ENCODE results near the gene ZBTB16.

Gene ZBTB16

GRCh38 chr11:114062272-114062671 is 2.8 kb downstream of the ZBTB16 start:
- no peak for TF ChIP-seq EZH2 (IDR thresholded peaks at IDR 0.05; ENCODE audit: borderline replicate concordance, low read depth, low read length, severe bottlenecking)
- no peak for TF ChIP-seq CTCF (IDR thresholded peaks at IDR 0.05; ENCODE audit: borderline replicate concordance, extremely low read depth, low read length, poor library complexity, severe bottlenecking)
- ATAC-seq (ENCODE audit: insufficient read depth, low read depth) (no peak), DNase-seq (no peak)
- Histone ChIP-seq H4K20me1 (ENCODE audit: insufficient read depth, low read length) (no peaks in the 10 kb centered on the region), H3K9ac (ENCODE audit: low read depth, low read length) (no peak overlapping the region), H3K27me3 (ENCODE audit: insufficient read depth, low read length, poor library complexity) (peaks cover 3% of the 10 kb centered on the region), H3K36me3 (ENCODE audit: insufficient read depth, low read length) (no peaks in the 10 kb centered on the region), H3K9me3 (ENCODE audit: insufficient read depth, low read length, severe bottlenecking) (no peaks in the 10 kb centered on the region), H3K27ac (ENCODE audit: low read length) (no peak overlapping the region), H3K79me2 (ENCODE audit: insufficient read depth, low read length) (no peaks in the 10 kb centered on the region), H2AFZ (ENCODE audit: low read depth, low read length) (no peak overlapping the region), H3K4me3 (ENCODE audit: low read depth in 1 of 2, low read length in 2 of 2) (no peak overlapping the region), H3K4me2 (ENCODE audit: insufficient read depth, low read length) (no peak overlapping the region), H3K4me1 (ENCODE audit: insufficient read depth, low read length) (no peaks in the 10 kb centered on the region)

- Histone ChIP-seq H2AFZ (ENCODE audit: low read depth, low read length) (no peak overlapping the region), H3K36me3 (ENCODE audit: insufficient read depth, low read length) (no peaks in the 10 kb centered on the region), H3K79me2 (ENCODE audit: insufficient read depth, low read length) (no peaks in the 10 kb centered on the region), H3K9me3 (ENCODE audit: insufficient read depth, low read length, severe bottlenecking) (no peaks in the 10 kb centered on the region), H3K9ac (ENCODE audit: low read depth, low read length) (no peak overlapping the region), H3K27ac (ENCODE audit: low read length) (no peak overlapping the region), H3K4me2 (ENCODE audit: insufficient read depth, low read length) (no peak overlapping the region), H3K4me1 (ENCODE audit: insufficient read depth, low read length) (no peaks in the 10 kb centered on the region), H3K4me3 (ENCODE audit: low read depth in 1 of 2, low read length in 2 of 2) (no peak overlapping the region), H4K20me1 (ENCODE audit: insufficient read depth, low read length) (no peaks in the 10 kb centered on the region), H3K27me3 (ENCODE audit: insufficient read depth, low read length, poor library complexity) (no peaks in the 10 kb centered on the region)
- DNase-seq: no peak
- no peak for ATAC-seq (ENCODE audit: insufficient read depth, low read depth)
- TF ChIP-seq EZH2 (IDR thresholded peaks at IDR 0.05; ENCODE audit: borderline replicate concordance, low read depth, low read length, severe bottlenecking): no peak
- TF ChIP-seq CTCF (IDR thresholded peaks at IDR 0.05; ENCODE audit: borderline replicate concordance, extremely low read depth, low read length, poor library complexity, severe bottlenecking): no peak
These were observed 3.8 kb downstream of the ZBTB16 start for GRCh38 chr11:114063149-114063828.

- ATAC-seq (ENCODE audit: insufficient read depth, low read depth): no peak
- no peaks in the 10 kb centered on the region for H3K27me3 ChIP-seq (ENCODE audit: insufficient read depth, low read length, poor library complexity)
These were observed 4.3 kb downstream of the ZBTB16 start for GRCh38 chr11:114063829-114064201.

More at GRCh38 chr11:114063829-114064201, 4.3 kb downstream of the ZBTB16 start:
- DNase-seq: no peak
- Histone ChIP-seq H3K9ac (ENCODE audit: low read depth, low read length) (no peak overlapping the region), H4K20me1 (ENCODE audit: insufficient read depth, low read length) (no peaks in the 10 kb centered on the region), H3K27ac (ENCODE audit: low read length) (no peak overlapping the region), H2AFZ (ENCODE audit: low read depth, low read length) (no peak overlapping the region), H3K4me2 (ENCODE audit: insufficient read depth, low read length) (no peak overlapping the region), H3K79me2 (ENCODE audit: insufficient read depth, low read length) (no peaks in the 10 kb centered on the region), H3K4me3 (ENCODE audit: low read depth in 1 of 2, low read length in 2 of 2) (no peak overlapping the region), H3K9me3 (ENCODE audit: insufficient read depth, low read length, severe bottlenecking) (no peaks in the 10 kb centered on the region), H3K36me3 (ENCODE audit: insufficient read depth, low read length) (no peaks in the 10 kb centered on the region), H3K4me1 (ENCODE audit: insufficient read depth, low read length) (no peaks in the 10 kb centered on the region)
- no peak for TF ChIP-seq CTCF (IDR thresholded peaks at IDR 0.05; ENCODE audit: borderline replicate concordance, extremely low read depth, low read length, poor library complexity, severe bottlenecking)
- TF ChIP-seq EZH2 (IDR thresholded peaks at IDR 0.05; ENCODE audit: borderline replicate concordance, low read depth, low read length, severe bottlenecking): no peak

All from DND-41 (cell line).